Measurements from ENCODE around the gene B4GALT3. TPM values are rescaled to one million over a fixed set of nuclear protein-coding genes. Genes with fewer than 3 reads are reported as not detected.

Gene B4GALT3
- total and polyA plus RNA-seq, 2 donors (not counting 3 experiments of a cell fraction or from before 2014, with no cell fraction given): 39.5 to 60.4 TPM

DNA sequence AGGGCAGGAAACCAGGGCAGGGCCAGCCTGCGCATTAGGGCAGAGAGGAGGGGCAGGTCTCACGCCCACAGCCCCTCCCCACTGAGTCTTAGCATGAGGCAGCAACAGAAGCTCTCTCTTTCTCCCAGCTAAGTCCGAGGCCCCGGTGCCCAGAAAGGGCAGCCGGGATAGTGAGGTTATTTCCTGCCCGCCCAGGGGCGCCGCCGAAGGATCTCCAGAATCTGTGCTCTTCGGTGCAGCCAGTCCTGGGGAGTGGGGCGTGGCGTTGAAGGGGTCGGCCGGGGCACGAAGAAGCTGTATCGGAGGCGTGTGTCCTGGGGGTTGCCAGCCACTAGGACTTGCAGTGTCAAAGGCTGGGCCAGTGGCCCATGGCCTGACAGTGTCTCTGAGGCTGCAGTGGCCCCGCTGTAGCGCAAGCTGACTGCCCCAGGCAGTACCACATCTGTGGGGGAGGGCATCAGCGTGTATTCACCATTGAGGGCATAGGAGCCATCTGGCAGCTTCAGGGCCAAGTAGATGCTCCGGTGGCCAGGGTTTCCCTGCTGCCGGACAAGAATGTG is 13.7 kb upstream of the B4GALT3 start:
- no TSS peak for BruUV-seq (replicated peaks)
- POLR2A ChIA-PET: interaction anchor here (0.5 to 1.0 kb wide), 2 partner anchors 25 to 183 kb away, joined by 3 to 6 read pairs; partner anchors contain the start of gene PPOX
- FAIRE-seq: no peak

More for the DNA sequence above, 13.7 kb upstream of the B4GALT3 start:
- intact Hi-C loops (cut with micrococcal nuclease) (loop anchor here (1.0 kb wide), 1 partner anchor 21 kb away; no protein-coding TSS in a partner anchor), dilution Hi-C loops (cut with MboI; ENCODE audit: extremely low pct_ligation_motif_present, low sequenced_read_pairs) (no loop called here)
- Histone ChIP-seq H3K79me2 (ENCODE audit: control insufficient read depth, insufficient read depth, low read length) (peaks cover 7% of the 10 kb centered on the region), H3K36me3 (ENCODE audit: control insufficient read depth in 2 of 2, extremely low read depth in 1 of 2, insufficient read depth in 2 of 2, low read length in 2 of 2) (peaks cover 3% of the 10 kb centered on the region in 2 experiments), H3K4me3 (replicated peaks in 1 of 3; ENCODE audit: insufficient read depth in 1 of 3, low read depth in 1 of 3, low read length in 3 of 3) (no peak overlapping the region), H3K27ac (ENCODE audit: insufficient read depth, low read depth, low read length) (no peak overlapping the region), H2AFZ (ENCODE audit: low read depth, low read length) (no peak overlapping the region), H3K4me1 (ENCODE audit: control insufficient read depth, extremely low read depth, insufficient read depth, low read length) (peaks cover 14% of the 10 kb centered on the region), H3K27me3 (ENCODE audit: control insufficient read depth in 2 of 2, insufficient read depth in 2 of 2, low read length in 2 of 2) (no peaks in the 10 kb centered on the region), H3K9me1 (replicated peaks; ENCODE audit: control insufficient read depth, extremely low read depth, insufficient read depth, low read length) (no peaks in the 10 kb centered on the region), H4K20me1 (replicated peaks; ENCODE audit: control insufficient read depth, extremely low read depth, insufficient read depth, low read length) (no peaks in the 10 kb centered on the region), H3K9me3 (replicated peaks; ENCODE audit: control insufficient read depth, insufficient read depth, low read length) (no peaks in the 10 kb centered on the region), H3K4me2 (ENCODE audit: insufficient read depth, low read length) (no peak overlapping the region), H3K9ac (replicated peaks; ENCODE audit: extremely low read depth, insufficient read depth, low read length) (no peak overlapping the region)
- CTCF ChIA-PET: interaction anchor here (1.0 to 6.2 kb wide), 11 partner anchors 8 to 191 kb away, joined by 3 to 54 read pairs (median 8); partner anchors contain the start of genes NDUFS2, PPOX and TOMM40L
- TF ChIP-seq FOS (IDR thresholded peaks at IDR 0.05; ENCODE audit: borderline replicate concordance, insufficient read depth, low read length) (no peak), EZH2 (IDR thresholded peaks at IDR 0.05; ENCODE audit: borderline replicate concordance, low read depth, low read length, severe bottlenecking) (no peak), POLR2AphosphoS5 (IDR thresholded peaks at IDR 0.05; ENCODE audit: insufficient read depth, low read depth, low read length) (no peak), GATA2 (IDR thresholded peaks at IDR 0.05; ENCODE audit: insufficient read depth, insufficient read length, low read depth, low read length) (no peak), MYC (IDR thresholded peaks at IDR 0.05; ENCODE audit: low read depth, low read length) (no peak), POLR2A (IDR thresholded peaks at IDR 0.05; ENCODE audit: low read depth, low read length) (no peak), JUN (IDR thresholded peaks at IDR 0.05; ENCODE audit: borderline replicate concordance, insufficient read depth, insufficient read length, low read depth) (no peak)
- TF ChIP-seq, protein P1, sequence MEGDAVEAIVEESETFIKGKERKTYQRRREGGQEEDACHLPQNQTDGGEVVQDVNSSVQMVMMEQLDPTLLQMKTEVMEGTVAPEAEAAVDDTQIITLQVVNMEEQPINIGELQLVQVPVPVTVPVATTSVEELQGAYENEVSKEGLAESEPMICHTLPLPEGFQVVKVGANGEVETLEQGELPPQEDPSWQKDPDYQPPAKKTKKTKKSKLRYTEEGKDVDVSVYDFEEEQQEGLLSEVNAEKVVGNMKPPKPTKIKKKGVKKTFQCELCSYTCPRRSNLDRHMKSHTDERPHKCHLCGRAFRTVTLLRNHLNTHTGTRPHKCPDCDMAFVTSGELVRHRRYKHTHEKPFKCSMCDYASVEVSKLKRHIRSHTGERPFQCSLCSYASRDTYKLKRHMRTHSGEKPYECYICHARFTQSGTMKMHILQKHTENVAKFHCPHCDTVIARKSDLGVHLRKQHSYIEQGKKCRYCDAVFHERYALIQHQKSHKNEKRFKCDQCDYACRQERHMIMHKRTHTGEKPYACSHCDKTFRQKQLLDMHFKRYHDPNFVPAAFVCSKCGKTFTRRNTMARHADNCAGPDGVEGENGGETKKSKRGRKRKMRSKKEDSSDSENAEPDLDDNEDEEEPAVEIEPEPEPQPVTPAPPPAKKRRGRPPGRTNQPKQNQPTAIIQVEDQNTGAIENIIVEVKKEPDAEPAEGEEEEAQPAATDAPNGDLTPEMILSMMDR (IDR thresholded peaks at IDR 0.05; ENCODE audit: extremely low read depth in 1 of 2, insufficient read depth in 1 of 2, low read depth in 1 of 2, low read length in 2 of 2): no peak
- TF ChIP-seq, protein P2, sequence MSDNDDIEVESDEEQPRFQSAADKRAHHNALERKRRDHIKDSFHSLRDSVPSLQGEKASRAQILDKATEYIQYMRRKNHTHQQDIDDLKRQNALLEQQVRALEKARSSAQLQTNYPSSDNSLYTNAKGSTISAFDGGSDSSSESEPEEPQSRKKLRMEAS (IDR thresholded peaks at IDR 0.05; ENCODE audit: insufficient read depth, insufficient read length): no peak
- DNase-seq (ENCODE audit: low read depth, low spot score): no peak
